ENCODE measurements around the gene ADAMTSL1. TPM values are rescaled to one million over a fixed set of nuclear protein-coding genes. Genes with fewer than 3 reads are reported as not detected.

The ADAMTSL1 gene
- total and polyA plus RNA-seq, 2 of the 8 experiments (the other 6 are each of a cell fraction or from before 2014, with no cell fraction given) = 0.84 to 1.1 TPM

Small RNA genes lying within 50 kb of the gene (microRNA-seq; reads per million reads assigned to microRNA genes)
- 0 to 0.20 reads per million in 2 experiments for gene MIR3152 (ENCODE audit: borderline microRNAs expressed in 2 of 2, borderline number of aligned reads in 2 of 2, borderline replicate concordance in 1 of 2)

Small RNA genes lying within 50 kb of the gene (small RNA-seq; reads per million reads assigned to genes)
- gene MIR3152 (ENCODE audit: insufficient read depth) = 1.7 reads per million, percentile 6 among the genes with 10 or more reads in this experiment

Data from H1 (cell line).